ENCODE data around the gene CSNK1G2.
"Not testable (repeated sequence)": the region's sequence is repeated elsewhere in the genome, so short reads cannot be mapped to it uniquely, and the experiment has no call there.

The CSNK1G2 gene

DNA sequence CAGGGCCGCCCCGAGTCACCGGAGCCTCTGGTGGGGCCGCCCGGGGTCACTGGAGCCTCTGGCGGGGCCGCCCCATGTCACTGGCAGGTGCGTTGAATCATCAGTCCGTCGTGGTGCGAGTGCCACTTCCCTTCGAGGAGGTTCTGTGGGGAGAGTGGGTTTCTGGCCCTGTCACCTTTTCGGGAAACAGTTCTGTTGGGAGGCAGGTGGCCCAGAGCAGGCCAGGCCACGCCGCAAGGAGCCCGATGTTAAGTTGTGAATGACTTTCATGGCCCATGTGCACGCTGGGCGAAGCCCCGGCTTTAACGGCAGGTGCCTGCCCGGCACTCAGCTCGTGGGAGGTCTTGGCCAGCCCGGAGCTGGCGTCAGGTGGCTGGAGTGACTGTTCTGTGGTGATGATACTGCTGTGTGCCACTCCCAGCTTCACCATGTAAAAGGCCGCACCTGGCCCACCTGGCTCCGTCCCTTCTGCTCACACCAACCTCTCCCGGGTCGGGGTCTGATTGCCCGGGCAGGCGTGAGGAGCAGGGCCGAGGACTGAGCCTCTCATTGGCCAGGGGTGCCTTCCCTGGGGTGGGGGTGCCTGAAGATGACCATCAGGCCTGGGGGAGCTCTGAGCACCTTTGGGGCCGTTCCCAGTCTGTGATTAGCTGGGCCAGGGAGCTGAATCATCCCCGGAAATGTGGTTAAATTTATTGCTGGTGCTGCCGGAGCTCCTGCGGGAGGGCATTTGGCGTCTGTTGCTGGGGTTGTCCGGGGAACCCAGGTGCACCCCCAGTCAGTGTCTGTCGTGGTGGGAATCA is 29.2 kb downstream of the CSNK1G2 start:
- DNase-seq = no peak

DNA sequence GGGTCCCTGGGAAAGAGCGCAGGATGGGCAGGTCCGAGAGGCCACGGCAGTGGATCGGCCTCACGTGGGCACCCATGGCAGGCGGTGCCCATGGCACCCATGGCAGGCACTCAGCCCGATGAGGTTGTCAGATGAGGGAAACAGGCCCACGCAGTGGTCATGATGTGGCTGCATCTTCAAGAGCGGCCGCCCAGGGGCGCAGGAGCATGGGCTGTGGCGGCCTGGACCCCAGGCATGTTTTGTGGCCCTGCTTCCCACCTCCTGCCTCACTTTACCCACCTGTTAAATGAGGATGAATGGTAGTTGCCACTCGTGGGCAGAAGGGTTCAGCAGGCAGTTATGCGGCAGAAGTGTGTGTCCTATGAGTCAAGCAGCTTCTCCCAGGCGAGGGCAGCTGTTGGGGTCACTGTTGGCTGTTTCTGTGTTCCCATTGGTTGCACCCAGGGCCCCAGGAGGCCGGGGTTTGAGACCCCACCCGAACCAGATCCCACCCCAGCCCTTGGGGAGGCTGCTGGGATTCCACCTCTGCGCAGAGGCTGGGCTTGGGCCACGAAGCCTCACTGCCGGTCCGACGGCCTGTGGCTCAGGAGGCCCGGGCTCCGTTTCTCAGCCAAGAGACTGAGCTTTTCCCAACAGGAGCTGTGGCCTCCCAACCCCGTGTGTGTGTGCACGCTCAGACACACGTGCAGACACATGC is 30.0 kb downstream of the CSNK1G2 start:
- DNase-seq = no peak

DNA sequence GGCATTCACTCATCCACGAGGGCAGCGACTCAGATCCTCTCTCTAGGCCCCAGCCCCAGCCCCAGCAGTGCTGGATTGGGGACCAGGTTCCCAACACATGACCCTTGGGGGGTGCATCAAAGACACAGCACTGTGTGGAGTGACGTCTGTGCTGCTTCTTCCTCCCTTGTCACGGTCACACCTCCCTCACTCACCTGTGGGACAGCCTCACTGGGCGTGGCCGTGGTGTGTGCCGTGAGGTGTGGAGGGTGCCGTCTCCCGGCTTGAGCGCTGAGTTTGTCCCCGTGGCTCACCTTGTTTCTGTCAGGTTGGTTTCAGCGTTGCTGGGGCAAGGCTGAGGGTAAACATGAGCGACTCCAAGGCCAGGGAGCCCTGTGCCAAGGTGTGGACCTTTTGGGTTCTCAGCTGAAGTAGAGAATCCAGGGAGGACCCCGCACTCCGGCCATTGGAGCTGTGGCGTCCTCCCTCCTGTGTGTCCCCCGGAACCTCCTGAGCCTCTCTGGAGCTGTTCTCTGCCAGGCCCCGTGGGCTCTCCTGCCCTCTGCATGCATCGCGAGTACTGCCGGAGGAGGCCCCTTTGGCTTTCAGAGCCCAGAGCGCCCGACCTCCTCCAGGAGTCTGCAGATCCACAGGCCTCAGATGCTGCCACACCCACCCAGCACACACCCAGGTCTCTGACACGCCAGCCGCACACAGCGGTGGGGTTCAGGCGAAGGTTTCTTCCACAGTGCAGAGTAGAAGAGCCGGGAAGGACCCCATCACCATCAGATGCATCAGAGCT is 33.6 kb downstream of the CSNK1G2 start:
- DNase-seq = no peak

DNA sequence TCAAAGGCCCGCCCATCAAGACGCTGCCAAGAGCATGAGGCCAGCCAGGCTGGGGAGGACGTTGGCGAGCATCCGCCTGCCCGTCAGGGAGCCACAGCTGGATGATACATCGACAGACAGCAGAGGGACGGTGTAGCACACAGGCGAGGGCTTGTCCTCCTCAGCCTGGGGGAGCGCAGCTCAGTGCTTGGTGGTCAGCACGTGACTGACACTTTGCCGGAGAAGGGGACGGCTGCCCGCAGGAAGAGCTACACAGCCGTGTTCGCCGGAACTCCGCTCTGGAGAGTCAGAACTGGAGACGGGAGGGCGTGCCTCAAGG is 34.1 kb downstream of the CSNK1G2 start:
- DNase-seq = no peak

DNA sequence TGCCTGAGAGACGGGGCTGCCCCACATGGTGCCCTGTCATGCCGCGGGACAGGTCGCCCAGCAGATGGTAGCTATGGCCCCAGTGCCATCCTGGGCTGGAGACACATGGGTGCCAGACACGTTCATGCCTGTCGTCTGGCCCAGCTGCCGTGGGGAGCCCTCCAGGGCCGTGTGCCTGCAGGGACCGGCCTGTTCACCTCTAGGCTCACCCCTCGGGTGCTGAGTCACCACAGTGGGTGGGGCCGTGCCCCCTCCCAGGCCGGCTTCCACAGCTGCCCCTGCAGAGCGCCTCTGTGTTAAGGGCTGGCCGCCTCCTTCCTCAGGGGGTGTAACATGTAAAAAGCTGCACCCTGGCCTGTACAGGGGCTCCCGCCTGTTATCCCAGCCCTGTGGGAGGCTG is 36.1 kb downstream of the CSNK1G2 start:
- DNase-seq = no peak

DNA sequence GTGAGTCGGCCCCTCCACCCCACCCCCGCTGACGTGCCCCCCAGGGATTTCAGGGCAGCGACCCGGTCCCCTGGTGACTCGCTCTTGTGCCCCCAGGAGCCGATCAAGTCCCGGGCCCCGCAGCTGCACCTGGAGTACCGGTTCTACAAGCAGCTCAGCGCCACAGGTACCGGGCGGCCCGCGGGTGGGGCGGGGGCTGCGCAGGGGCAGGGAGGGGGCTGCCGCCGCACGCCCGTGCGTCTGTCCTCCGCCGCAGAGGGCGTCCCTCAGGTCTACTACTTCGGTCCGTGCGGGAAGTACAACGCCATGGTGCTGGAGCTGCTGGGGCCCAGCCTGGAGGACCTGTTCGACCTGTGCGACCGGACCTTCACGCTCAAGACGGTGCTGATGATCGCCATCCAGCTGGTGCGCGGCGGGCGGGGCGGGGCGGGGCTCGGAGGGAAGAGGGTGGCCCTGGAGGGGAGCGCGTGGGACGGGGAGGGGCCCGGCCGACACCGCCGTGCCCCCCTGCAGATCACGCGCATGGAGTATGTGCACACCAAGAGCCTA is 37.4 kb downstream of the CSNK1G2 start:
- no peak for DNase-seq

DNA sequence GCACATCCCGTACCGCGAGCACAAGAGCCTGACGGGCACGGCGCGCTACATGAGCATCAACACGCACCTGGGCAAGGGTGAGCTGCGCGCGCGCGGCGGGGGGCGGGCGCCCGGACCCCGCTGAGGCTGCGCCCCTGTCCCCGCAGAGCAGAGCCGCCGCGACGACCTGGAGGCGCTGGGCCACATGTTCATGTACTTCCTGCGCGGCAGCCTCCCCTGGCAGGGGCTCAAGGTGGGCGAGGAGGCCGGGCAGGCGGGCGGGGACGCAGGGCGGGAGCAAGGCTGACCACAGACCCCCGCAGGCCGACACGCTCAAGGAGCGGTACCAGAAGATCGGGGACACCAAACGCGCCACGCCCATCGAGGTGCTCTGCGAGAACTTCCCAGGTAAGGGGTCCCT is 38.0 kb downstream of the CSNK1G2 start:
- DNase-seq = no peak

DNA sequence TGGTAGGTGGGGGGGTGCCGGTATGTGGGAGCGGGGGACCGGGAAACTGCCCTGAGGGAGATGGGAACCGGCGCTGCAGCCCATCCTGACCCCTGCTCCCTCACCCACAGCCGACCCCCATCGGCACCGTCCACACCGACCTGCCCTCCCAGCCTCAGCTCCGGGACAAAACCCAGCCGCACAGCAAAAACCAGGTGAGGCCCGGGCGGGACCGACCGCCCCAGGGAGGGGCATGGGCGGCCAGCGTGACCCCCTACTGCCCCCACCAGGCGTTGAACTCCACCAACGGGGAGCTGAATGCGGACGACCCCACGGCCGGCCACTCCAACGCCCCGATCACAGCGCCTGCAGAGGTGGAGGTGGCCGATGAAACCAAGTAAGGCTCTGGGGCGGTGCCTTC is 38.7 kb downstream of the CSNK1G2 start:
- no peak for DNase-seq

DNA sequence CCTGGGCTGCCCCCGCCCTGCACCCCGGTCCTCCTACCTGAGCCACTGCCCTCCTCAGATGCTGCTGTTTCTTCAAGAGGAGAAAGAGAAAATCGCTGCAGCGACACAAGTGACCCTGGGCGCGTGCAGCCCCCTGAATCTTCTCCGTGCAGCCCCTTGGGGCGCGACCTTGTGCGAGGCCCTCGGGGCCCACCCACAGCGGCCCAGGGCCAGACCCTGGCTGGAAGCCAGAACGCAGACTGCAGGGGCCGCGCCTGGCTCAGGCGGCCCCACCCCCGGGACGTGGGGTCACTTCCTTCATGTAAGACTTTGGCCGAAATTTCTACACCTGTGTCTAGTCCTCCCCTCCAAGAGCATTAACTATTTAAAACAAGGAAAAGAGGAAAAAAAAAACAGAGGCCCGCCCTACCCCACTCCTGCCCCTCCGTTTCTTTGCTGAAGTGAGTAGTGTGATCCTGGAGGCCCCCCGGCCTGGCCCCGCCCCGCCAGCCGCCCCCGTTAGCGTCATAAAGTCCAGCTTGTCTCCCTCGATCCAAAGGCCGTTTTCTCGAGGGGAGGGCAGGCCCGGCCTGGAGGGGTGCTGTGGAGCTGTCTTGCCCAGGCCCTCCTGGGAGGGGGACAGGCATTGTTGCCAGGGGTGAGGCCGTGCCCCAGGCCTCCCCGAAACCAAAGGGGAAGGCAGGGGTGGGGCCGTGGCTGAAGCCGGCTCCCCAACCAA is 39.3 kb downstream of the CSNK1G2 start:
- DNase-seq = no peak

DNA sequence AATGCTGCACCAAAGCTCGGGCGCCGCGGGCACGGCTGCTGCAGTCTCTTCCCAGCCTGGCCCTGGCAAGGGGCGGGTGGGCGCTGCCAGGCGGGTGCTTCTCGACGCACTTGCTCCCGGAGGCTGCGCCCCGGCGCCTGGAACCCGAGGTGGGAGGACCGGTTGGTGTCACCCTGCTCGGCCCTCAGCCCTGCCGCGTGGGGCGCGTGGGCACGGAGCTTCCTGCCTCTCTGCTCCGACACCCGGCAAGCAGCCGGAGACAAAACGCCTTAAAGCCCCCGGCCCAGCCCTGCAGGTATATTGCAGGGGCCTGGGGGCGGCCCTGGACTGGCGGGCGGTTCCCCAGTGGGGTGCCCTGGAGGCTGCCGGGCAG is 39.8 kb downstream of the CSNK1G2 start:
- DNase-seq = no peak

DNA sequence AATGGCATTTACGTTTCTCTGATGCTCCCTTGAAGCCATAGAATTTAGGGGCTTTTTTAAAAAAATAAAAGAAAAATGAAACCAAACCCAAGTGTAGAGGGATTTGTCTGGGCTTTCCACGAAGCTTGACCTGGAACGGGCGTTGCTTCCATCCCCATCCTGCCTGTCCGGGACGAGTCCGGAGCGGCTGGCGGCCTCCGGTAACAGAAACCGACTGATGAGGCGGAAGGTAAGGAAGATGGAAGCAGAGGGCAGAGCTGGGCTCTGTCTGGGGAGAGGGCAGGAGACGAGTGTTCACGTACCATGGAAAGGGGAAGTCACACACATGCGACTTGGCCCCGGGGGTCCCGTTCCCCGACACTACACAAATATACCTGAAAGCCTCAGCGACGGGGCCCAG is 40.3 kb downstream of the CSNK1G2 start:
- no peak for DNase-seq

DNA sequence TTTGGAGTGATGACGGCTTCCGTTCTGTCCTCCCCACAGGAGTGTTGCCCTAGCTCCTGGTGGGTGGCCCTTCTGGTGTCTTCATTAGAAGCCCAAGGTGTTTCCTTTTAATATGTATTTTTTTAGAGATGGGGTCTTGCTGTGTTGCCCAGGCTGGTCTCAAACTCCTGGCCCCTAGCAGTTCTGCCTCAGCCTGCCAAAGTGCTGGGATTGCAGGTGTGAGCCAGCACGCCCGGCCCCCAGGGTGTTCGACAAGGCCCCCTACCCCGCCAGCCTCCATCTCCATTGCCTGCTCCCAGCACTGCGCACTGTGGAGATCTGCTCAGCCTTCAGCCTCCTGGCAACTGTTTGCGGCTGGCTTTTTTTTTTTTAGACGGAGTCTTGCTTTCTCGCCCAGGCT is 43.4 kb downstream of the CSNK1G2 start:
- DNase-seq = no peak

DNA sequence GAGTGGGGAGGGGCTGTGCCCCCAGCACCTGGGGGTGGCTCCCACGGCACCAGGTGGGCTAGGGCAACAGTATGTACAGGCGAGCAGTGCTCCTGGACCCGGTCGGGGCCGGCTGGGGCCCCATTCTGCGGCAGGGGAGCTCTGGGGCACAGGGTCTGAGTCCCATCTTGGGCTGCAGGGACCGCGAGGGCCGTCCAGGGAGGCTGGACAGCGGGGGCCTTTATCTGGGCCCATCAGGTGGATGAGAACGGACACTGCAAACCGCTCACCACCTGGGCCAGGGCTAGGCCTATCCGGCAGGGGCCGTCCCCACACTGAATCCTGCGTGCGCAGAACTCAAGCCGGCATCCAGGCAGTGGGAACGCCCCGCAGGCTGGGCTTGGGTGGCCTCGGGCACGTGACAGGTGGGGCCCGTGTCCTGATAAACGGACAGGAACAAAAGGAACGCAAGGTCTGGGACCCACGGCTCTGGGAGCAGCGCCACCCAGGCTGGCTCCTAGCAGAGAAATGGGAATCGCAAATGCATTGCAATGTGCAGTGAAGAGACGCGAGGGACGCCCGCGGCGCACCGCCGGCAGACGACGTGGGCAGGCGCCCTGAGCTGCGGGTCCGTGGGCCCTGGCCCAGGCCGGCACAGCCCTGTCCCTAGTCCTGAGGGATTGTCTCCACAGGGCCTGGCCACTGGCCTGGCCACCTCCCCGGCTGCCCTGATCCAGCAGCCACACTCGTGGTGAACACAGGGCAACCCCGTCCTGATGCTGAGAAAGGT is 44.8 kb downstream of the CSNK1G2 start:
- no peak for DNase-seq

DNA sequence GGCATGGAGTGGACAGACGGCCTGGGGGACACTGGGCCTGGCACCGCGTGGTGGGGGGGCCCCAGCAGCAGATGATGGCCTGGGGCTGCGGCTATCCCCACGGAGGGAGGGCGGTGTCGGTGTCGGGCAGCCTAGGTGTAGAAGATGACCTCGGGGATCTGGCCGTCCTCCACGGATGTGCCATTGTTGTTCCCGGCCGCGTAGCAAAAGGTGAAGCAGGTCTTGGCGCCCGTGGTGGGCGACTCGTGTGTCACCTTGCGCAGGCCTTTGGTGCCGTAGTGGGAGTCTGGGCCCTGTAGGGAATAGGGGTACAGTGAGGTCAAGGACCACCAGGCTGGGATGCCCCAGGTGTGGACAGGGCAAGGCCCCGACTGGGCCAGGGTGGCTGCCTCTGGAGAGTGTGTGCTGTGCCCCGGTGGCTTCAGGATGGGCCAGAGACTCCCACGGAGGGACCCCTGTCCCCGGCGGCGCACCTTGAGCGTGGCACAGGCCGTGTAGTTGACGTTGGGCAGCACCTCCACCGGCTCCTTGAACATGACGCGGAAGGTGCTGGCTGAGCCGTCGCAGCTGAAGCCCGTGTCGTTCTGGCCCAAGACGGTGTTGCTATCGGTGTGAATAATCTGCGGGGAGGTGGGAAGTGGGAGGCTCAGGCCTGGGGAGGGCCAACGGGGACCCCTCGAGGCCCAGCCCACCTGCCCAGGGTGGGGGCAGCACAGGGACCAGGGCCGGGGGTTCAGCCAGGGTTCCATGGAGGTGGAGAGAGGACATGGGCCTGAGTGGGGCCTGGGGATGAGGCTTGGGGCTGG is 45.6 kb downstream of the CSNK1G2 start:
- no peak for DNase-seq

DNA sequence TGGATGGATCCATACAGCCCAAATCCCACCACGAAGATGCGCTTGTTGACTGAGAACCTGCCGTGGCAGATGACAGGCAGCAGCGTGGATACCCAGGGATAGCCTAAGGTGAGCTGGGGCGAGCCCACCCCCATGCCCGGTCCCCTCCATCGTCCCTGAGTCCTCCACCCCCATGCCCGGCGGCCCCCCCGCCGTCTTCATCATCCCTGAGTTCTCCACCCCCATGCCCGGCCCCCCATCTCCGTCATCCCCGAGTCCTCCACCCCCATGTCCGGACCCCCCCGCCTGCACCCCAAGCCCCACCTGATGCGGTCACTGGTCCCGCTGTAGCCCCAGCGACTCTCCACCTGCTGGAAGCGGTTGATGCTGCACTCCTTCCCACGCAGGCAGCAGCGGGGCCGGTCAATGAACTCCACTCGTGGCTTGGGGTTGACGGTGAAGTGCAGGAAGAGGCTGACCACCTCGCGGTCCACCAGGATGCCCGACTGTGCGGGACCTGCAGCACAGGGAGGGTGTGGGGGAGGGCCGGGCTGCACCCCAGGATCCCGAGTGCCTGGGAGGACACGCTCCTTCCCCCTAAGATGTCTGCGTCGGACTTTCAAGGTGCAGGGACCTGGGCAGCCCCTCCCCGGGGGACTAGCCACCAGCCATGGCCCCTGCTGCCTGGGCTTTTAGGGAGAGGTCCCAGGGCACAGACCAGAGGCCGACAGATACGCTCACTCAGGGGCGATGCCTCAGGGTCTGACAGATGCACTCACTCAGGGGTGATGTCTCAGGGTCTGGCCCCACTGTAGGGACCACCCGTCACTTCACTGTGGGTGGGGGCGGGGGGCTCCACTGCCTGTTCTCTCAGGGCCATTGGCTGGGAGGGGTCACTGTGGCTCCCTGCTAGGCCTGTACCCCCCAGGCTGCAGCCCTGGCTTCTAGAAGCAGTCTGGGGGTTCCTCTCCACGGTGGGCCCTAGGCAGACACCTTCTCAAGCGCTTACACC is 46.5 kb downstream of the CSNK1G2 start:
- no peak for DNase-seq

DNA sequence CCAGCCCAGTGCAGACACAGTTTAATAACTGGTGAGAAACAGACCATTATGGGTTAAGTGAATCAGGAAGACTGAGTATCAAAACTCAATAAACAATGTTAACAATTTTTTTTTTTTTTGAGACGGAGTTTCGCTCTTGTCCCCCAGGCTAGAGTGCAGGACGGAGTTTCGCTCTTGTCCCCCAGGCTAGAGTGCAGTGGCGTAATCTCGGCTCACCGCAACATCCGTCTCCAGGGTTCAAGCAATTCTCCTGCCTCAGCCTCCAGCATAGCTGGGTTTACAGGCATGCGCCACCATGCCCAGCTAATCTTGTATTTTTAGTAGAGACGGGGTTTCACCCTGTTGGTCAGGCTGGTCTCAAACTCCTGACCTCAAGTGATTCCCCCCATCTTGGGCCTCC is 47.5 kb downstream of the CSNK1G2 start:
- DNase-seq = not testable (repeated sequence)

DNA sequence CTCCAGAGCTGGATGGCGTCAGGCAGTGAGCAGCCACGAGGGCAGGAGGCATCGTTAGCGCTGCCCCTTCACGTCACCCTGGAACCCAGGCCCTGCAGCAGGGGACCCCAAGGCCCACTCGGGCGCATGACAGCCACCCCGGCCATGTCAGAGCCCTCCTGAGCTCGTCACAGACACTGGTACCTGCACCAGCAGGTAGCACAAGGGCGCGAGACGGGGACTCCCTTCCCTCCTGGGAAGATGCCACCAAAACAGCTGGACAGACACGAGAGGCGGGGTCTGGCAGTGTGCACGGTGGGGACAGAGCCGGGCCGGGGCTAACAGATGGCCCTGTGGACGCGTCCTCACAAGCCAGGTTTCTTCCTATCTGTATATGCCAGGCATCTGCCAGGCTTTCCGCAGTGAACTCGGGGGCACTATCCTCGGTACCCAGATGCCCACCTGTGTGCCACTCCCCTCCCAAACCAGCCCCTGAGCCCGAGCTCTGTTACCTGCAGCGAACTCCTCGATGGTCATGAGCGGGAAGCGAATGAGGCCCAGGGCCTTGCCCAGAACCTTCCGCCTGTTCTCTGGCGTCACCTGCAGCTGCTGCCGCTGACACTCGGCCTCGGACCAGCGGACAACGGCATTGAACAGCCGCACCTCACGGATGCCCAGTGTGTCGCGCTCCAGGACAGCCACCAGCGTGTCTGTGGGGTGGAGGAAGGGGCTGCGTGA is 48.7 kb downstream of the CSNK1G2 start:
- DNase-seq = no peak

DNA sequence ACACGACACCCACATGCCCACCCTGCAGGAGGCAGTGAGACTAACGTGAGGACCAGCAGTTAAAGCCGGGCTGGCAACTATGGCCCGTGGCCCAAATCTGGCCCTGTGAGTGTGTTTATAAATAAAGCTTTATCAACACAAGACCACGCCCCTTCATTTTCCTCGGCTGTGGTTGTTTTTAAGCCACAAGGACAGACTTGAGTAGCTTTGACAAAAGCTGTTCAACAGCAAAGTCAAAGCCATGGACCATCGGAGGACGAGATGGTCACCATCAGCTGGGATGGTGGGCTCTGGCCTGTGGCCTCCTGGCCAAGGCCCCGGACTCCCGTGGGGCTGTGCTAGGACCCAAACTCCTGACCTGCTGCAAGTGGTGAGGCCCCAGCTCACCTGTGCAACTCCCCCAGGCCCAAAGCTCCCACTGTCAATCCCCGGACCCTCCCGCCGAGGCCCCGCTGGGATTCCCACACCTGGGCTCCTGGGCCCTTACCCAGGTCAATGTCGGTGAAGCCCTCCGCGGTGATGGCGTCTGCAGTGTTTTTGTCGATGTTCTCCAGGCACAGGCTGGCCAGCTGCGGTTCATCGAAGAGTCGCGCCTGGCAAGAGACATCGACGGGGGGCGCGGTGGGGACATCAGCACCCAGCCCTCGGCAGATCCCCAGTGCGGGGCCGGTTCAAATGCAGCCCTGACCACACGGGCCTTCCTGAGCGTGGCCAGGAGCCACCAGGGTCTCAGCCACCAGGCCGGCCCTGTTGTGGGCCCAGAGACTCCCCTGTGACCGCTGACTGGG is 49.5 kb downstream of the CSNK1G2 start:
- no peak for DNase-seq

All from NCI-H1048 (cell line).